ENCODE measurements around the gene PITPNM3.

- TF ChIP-seq CTCF (IDR thresholded peaks at IDR 0.05) = no peak
- no peak for TF ChIP-seq POLR2A (IDR thresholded peaks at IDR 0.05)
Observed at GRCh38 chr17:6574687-6575595, 18.6 kb upstream of the PITPNM3 start.

Measured in heart left ventricle (tissue), 13 donors.